ENCODE measurements around the gene AKIRIN1.

DNA sequence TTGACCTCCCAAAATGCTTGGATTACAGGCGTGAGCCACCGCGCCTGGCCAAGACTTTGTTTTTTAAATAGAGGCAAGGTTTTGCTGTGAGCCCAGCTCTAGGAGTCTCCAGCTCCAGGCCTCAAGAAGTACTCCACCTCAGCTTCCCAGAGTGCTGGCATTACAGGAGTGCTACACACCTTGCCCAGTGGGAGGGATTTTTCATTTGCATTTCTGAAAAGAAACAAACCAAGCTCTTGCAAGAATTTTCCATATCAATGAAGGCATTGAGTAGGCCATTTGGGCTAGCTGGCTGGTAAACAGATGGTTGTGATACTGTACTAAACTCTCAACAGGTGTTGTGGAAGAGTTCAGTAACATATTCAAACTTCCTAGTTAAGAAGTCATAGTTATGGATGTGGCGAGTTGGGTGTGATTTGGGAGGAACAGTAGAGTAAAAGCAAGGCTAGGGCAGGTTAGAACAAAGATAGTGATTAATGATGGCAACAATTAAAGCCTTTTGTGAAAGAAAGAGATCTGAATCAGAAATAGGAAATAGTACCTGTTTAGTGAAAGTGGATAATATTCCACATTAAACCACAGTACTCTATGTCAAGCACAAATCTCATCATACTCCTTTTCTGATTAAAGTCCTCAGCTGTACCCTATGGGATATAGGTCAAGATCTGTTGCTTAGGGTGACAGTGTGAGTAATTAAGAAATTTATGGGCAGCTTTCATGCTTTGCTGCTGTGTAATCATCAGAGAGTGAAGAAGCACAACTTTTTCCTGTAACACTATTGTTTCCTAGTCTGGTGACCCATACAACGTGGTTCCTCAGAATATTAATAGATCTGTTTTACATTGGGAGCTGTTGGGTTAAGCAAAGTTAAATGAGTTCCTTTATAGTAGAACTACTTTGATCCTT is 10.7 kb downstream of the AKIRIN1 start:
- TF ChIP-seq, protein P1, sequence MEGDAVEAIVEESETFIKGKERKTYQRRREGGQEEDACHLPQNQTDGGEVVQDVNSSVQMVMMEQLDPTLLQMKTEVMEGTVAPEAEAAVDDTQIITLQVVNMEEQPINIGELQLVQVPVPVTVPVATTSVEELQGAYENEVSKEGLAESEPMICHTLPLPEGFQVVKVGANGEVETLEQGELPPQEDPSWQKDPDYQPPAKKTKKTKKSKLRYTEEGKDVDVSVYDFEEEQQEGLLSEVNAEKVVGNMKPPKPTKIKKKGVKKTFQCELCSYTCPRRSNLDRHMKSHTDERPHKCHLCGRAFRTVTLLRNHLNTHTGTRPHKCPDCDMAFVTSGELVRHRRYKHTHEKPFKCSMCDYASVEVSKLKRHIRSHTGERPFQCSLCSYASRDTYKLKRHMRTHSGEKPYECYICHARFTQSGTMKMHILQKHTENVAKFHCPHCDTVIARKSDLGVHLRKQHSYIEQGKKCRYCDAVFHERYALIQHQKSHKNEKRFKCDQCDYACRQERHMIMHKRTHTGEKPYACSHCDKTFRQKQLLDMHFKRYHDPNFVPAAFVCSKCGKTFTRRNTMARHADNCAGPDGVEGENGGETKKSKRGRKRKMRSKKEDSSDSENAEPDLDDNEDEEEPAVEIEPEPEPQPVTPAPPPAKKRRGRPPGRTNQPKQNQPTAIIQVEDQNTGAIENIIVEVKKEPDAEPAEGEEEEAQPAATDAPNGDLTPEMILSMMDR (IDR thresholded peaks at IDR 0.05 in 2 of 3, conservative IDR thresholded peaks at IDR 0.05 in 1 of 3; ENCODE audit: borderline replicate concordance in 1 of 3, insufficient read depth in 1 of 3, low read depth in 2 of 3, low read length in 2 of 3), result no peak
- no peak for TF ChIP-seq EZH2 (IDR thresholded peaks at IDR 0.05)
- TF ChIP-seq POLR2A (IDR thresholded peaks at IDR 0.05; ENCODE audit: borderline replicate concordance, extremely low read depth, insufficient read depth, insufficient read length), result no peak
- TF ChIP-seq ZFX (IDR thresholded peaks at IDR 0.05), result no peak
- TF ChIP-seq, protein P2, sequence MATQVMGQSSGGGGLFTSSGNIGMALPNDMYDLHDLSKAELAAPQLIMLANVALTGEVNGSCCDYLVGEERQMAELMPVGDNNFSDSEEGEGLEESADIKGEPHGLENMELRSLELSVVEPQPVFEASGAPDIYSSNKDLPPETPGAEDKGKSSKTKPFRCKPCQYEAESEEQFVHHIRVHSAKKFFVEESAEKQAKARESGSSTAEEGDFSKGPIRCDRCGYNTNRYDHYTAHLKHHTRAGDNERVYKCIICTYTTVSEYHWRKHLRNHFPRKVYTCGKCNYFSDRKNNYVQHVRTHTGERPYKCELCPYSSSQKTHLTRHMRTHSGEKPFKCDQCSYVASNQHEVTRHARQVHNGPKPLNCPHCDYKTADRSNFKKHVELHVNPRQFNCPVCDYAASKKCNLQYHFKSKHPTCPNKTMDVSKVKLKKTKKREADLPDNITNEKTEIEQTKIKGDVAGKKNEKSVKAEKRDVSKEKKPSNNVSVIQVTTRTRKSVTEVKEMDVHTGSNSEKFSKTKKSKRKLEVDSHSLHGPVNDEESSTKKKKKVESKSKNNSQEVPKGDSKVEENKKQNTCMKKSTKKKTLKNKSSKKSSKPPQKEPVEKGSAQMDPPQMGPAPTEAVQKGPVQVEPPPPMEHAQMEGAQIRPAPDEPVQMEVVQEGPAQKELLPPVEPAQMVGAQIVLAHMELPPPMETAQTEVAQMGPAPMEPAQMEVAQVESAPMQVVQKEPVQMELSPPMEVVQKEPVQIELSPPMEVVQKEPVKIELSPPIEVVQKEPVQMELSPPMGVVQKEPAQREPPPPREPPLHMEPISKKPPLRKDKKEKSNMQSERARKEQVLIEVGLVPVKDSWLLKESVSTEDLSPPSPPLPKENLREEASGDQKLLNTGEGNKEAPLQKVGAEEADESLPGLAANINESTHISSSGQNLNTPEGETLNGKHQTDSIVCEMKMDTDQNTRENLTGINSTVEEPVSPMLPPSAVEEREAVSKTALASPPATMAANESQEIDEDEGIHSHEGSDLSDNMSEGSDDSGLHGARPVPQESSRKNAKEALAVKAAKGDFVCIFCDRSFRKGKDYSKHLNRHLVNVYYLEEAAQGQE (IDR thresholded peaks at IDR 0.05; ENCODE audit: low read depth), result no peak
- no peak for TF ChIP-seq POLR2AphosphoS5 (IDR thresholded peaks at IDR 0.05; ENCODE audit: low read depth, low read length)
- no peak for TF ChIP-seq EZH2phosphoT487 (IDR thresholded peaks at IDR 0.05; ENCODE audit: borderline replicate concordance)
- no peak for TF ChIP-seq ZNF274 (IDR thresholded peaks at IDR 0.05; ENCODE audit: low read depth, low read length)
- TF ChIP-seq SP1 (IDR thresholded peaks at IDR 0.05; ENCODE audit: low read depth), result no peak
- TF ChIP-seq ELF1 (IDR thresholded peaks at IDR 0.05; ENCODE audit: borderline replicate concordance, low read depth), result no peak
- TF ChIP-seq YY1 (IDR thresholded peaks at IDR 0.05; ENCODE audit: extremely low read depth, insufficient replicate concordance, low read depth, low read length), result no peak
- TF ChIP-seq, protein P3, sequence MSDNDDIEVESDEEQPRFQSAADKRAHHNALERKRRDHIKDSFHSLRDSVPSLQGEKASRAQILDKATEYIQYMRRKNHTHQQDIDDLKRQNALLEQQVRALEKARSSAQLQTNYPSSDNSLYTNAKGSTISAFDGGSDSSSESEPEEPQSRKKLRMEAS (IDR thresholded peaks at IDR 0.05), result no peak
- TF ChIP-seq EGR1 (IDR thresholded peaks at IDR 0.05; ENCODE audit: low read depth), result no peak
- TF ChIP-seq, protein P4, sequence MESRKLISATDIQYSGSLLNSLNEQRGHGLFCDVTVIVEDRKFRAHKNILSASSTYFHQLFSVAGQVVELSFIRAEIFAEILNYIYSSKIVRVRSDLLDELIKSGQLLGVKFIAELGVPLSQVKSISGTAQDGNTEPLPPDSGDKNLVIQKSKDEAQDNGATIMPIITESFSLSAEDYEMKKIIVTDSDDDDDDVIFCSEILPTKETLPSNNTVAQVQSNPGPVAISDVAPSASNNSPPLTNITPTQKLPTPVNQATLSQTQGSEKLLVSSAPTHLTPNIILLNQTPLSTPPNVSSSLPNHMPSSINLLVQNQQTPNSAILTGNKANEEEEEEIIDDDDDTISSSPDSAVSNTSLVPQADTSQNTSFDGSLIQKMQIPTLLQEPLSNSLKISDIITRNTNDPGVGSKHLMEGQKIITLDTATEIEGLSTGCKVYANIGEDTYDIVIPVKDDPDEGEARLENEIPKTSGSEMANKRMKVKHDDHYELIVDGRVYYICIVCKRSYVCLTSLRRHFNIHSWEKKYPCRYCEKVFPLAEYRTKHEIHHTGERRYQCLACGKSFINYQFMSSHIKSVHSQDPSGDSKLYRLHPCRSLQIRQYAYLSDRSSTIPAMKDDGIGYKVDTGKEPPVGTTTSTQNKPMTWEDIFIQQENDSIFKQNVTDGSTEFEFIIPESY (IDR thresholded peaks at IDR 0.05; ENCODE audit: extremely low read depth, insufficient replicate concordance, low read length), result no peak
